Fibroblast of the conjunctiva (primary cell): ENCODE data around the gene SLC9A8.
"Not testable (repeated sequence)": the region's sequence is repeated elsewhere in the genome, so short reads cannot be mapped to it uniquely, and the experiment has no call there.

Experiments
- DNase-seq: peaks from one replicate; pipeline ENCODE4 v3.0.0-alpha.2; 2010; ENCODE audit warnings: low read depth

The SLC9A8 gene

GRCh38 chr20:49895474-49896093, 83.0 kb downstream of the SLC9A8 start:
- DNase-seq, result not testable (repeated sequence)

- no peak for DNase-seq
Observed at GRCh38 chr20:49896204-49896603, 83.6 kb downstream of the SLC9A8 start.

GRCh38 chr20:49899541-49900383, 87.1 kb downstream of the SLC9A8 start:
- no peak for DNase-seq

GRCh38 chr20:49901588-49901987, 89.0 kb downstream of the SLC9A8 start:
- no peak for DNase-seq

- no peak for DNase-seq
Observed at GRCh38 chr20:49904440-49905214, 92.0 kb downstream of the SLC9A8 start.

- no peak for DNase-seq
Observed at GRCh38 chr20:49905415-49906091, 92.9 kb downstream of the SLC9A8 start.

GRCh38 chr20:49906101-49906604, 93.5 kb downstream of the SLC9A8 start:
- DNase-seq, result no peak

GRCh38 chr20:49906615-49907154, 94.1 kb downstream of the SLC9A8 start:
- DNase-seq, result no peak

GRCh38 chr20:49907405-49908257, 95.0 kb downstream of the SLC9A8 start:
- DNase-seq, result no peak

GRCh38 chr20:49908258-49908565, 95.6 kb downstream of the SLC9A8 start:
- no peak for DNase-seq

GRCh38 chr20:49909499-49910339, 97.1 kb downstream of the SLC9A8 start:
- DNase-seq, result no peak

GRCh38 chr20:49910340-49910706, 97.7 kb downstream of the SLC9A8 start:
- DNase-seq, result no peak

- DNase-seq, result no peak
Observed at GRCh38 chr20:49913399-49914047, 100.9 kb downstream of the SLC9A8 start.

GRCh38 chr20:49914310-49915117, 101.9 kb downstream of the SLC9A8 start:
- no peak for DNase-seq

- no peak for DNase-seq
Observed at GRCh38 chr20:49915118-49915379, 102.4 kb downstream of the SLC9A8 start.

- peak; percentile 90 for DNase-seq
Observed at GRCh38 chr20:49915380-49916145, 102.9 kb downstream of the SLC9A8 start, which contains the start of gene SPATA2. TSS of gene SPATA2 (minus strand) at chr20:49915529. CDS start at chr20:49908490, 7,039 bp downstream.

- DNase-seq, result no peak
Observed at GRCh38 chr20:49916146-49917002, 103.7 kb downstream of the SLC9A8 start.
